IPS-18a (cell line): ENCODE measurements around the gene CHD9.
"Not testable (repeated sequence)": the region's sequence is repeated elsewhere in the genome, so short reads cannot be mapped to it uniquely, and the experiment has no call there.

Source experiments
- H3K27ac ChIP-seq: one replicate; pipeline ENCODE4 v1.5.1; 2013; ENCODE audit warnings: low read length
- H3K27me3 ChIP-seq: one replicate; pipeline ENCODE4 v1.6.1; 2013; ENCODE audit warnings: mild to moderate bottlenecking, low read length; ENCODE audit not compliant: control insufficient read depth, insufficient read depth
- H3K36me3 ChIP-seq: one replicate; pipeline ENCODE4 v1.6.1; 2013; ENCODE audit warnings: low read depth, low read length; ENCODE audit not compliant: control insufficient read depth
- H3K4me1 ChIP-seq: one replicate; pipeline ENCODE4 v1.6.1; 2013; ENCODE audit warnings: low read depth, low read length; ENCODE audit not compliant: control insufficient read depth
- H3K4me3 ChIP-seq: one replicate; pipeline ENCODE4 v1.5.1; 2013; ENCODE audit warnings: low read length
- H3K9ac ChIP-seq: one replicate; pipeline ENCODE4 v1.6.1; 2013; ENCODE audit warnings: mild to moderate bottlenecking, low read length, moderate library complexity
- H3K9me3 ChIP-seq: one replicate; pipeline ENCODE4 v1.6.1; 2013; ENCODE audit warnings: low read depth, low read length; ENCODE audit not compliant: control insufficient read depth

CHD9 gene

GRCh38 chr16:53224951-53225533, 170.3 kb downstream of the CHD9 start:
- Histone ChIP-seq H3K9me3 (no peaks in the 10 kb centered on the region), H3K9ac (no peak overlapping the region), H3K27ac (no peak overlapping the region), H3K4me3 (no peak overlapping the region), H3K27me3 (no peaks in the 10 kb centered on the region), H3K4me1 (no peaks in the 10 kb centered on the region), H3K36me3 (peaks cover 72% of the 10 kb centered on the region)

GRCh38 chr16:53232826-53233529, 178.2 kb downstream of the CHD9 start:
- Histone ChIP-seq H3K27me3 (no peaks in the 10 kb centered on the region), H3K27ac (no peak overlapping the region), H3K4me3 (no peak overlapping the region), H3K4me1 (no peaks in the 10 kb centered on the region), H3K9me3 (no peaks in the 10 kb centered on the region), H3K9ac (no peak overlapping the region), H3K36me3 (peaks cover 97% of the 10 kb centered on the region)

GRCh38 chr16:53234836-53235235, 180.0 kb downstream of the CHD9 start:
- Histone ChIP-seq H3K36me3 (peaks cover 95% of the 10 kb centered on the region), H3K9me3 (no peaks in the 10 kb centered on the region), H3K4me1 (no peaks in the 10 kb centered on the region), H3K4me3 (no peak overlapping the region), H3K9ac (no peak overlapping the region), H3K27ac (no peak overlapping the region), H3K27me3 (no peaks in the 10 kb centered on the region)

GRCh38 chr16:53235851-53236250, 181.1 kb downstream of the CHD9 start:
- Histone ChIP-seq H3K36me3 (peaks cover 92% of the 10 kb centered on the region), H3K27me3 (no peaks in the 10 kb centered on the region), H3K4me3 (no peak overlapping the region), H3K9ac (no peak overlapping the region), H3K9me3 (no peaks in the 10 kb centered on the region), H3K27ac (no peak overlapping the region), H3K4me1 (no peaks in the 10 kb centered on the region)

- Histone ChIP-seq H3K9me3 (no peaks in the 10 kb centered on the region), H3K27me3 (no peaks in the 10 kb centered on the region), H3K27ac (no peak overlapping the region), H3K9ac (no peak overlapping the region), H3K4me3 (no peak overlapping the region), H3K36me3 (peaks cover 55% of the 10 kb centered on the region), H3K4me1 (no peaks in the 10 kb centered on the region)
Measured at GRCh38 chr16:53249331-53249730, 194.5 kb downstream of the CHD9 start.

GRCh38 chr16:53257001-53257400, 202.2 kb downstream of the CHD9 start:
- H3K4me1 ChIP-seq: no peaks in the 10 kb centered on the region
- H3K27ac ChIP-seq: no peak overlapping the region
- H3K27me3 ChIP-seq: no peaks in the 10 kb centered on the region
- H3K36me3 ChIP-seq: peaks cover 72% of the 10 kb centered on the region
- no peaks in the 10 kb centered on the region for H3K9me3 ChIP-seq
- no peak overlapping the region for H3K4me3 ChIP-seq
- H3K9ac ChIP-seq: no peak overlapping the region

GRCh38 chr16:53258809-53259208, 204.0 kb downstream of the CHD9 start:
- H3K27me3 ChIP-seq: no peaks in the 10 kb centered on the region
- no peak overlapping the region for H3K27ac ChIP-seq
- peaks cover 85% of the 10 kb centered on the region for H3K36me3 ChIP-seq
- no peaks in the 10 kb centered on the region for H3K4me1 ChIP-seq
- no peak overlapping the region for H3K4me3 ChIP-seq
- H3K9me3 ChIP-seq: no peaks in the 10 kb centered on the region
- H3K9ac ChIP-seq: no peak overlapping the region

- Histone ChIP-seq H3K9me3 (no peaks in the 10 kb centered on the region), H3K9ac (no peak overlapping the region), H3K36me3 (peaks cover 78% of the 10 kb centered on the region)
Measured at GRCh38 chr16:53261276-53261675, 206.5 kb downstream of the CHD9 start.

GRCh38 chr16:53262645-53263044, 207.9 kb downstream of the CHD9 start:
- Histone ChIP-seq H3K9me3 (no peaks in the 10 kb centered on the region), H3K4me1 (no peaks in the 10 kb centered on the region), H3K4me3 (no peak overlapping the region), H3K9ac (no peak overlapping the region), H3K36me3 (peaks cover 72% of the 10 kb centered on the region), H3K27me3 (no peaks in the 10 kb centered on the region), H3K27ac (no peak overlapping the region)

More at GRCh38 chr16:53261276-53261675, 206.5 kb downstream of the CHD9 start:
- no peaks in the 10 kb centered on the region for H3K27me3 ChIP-seq
- no peaks in the 10 kb centered on the region for H3K4me1 ChIP-seq
- H3K4me3 ChIP-seq: no peak overlapping the region
- H3K27ac ChIP-seq: no peak overlapping the region

- Histone ChIP-seq H3K9me3 (no peaks in the 10 kb centered on the region), H3K9ac (no peak overlapping the region), H3K4me1 (no peaks in the 10 kb centered on the region), H3K36me3 (peaks cover 74% of the 10 kb centered on the region), H3K27me3 (no peaks in the 10 kb centered on the region), H3K27ac (no peak overlapping the region), H3K4me3 (no peak overlapping the region)
Measured at GRCh38 chr16:53266156-53266555, 211.4 kb downstream of the CHD9 start.

- H3K36me3 ChIP-seq: peaks cover 66% of the 10 kb centered on the region
- H3K9ac ChIP-seq, H3K4me3 ChIP-seq, H3K4me1 ChIP-seq, H3K27me3 ChIP-seq, H3K9me3 ChIP-seq, H3K27ac ChIP-seq: not testable (repeated sequence)
Measured at GRCh38 chr16:53278498-53278897, 223.7 kb downstream of the CHD9 start.

GRCh38 chr16:53281280-53281679, 226.5 kb downstream of the CHD9 start:
- Histone ChIP-seq H3K9me3 (no peaks in the 10 kb centered on the region), H3K36me3 (peaks cover 50% of the 10 kb centered on the region), H3K9ac (no peak overlapping the region), H3K27me3 (no peaks in the 10 kb centered on the region), H3K27ac (no peak overlapping the region), H3K4me1 (no peaks in the 10 kb centered on the region), H3K4me3 (no peak overlapping the region)
